ENCODE measurements around the gene SLC16A5.
"Not testable (repeated sequence)": the region's sequence is repeated elsewhere in the genome, so short reads cannot be mapped to it uniquely, and the experiment has no call there.

The SLC16A5 gene

GRCh38 chr17:75064040-75064439, 23.7 kb upstream of the SLC16A5 start:
- DNase-seq (ENCODE audit: low spot score): no peak

GRCh38 chr17:75064460-75064859, 23.3 kb upstream of the SLC16A5 start:
- DNase-seq (ENCODE audit: low spot score): no peak

GRCh38 chr17:75064867-75065561, 22.7 kb upstream of the SLC16A5 start:
- DNase-seq (ENCODE audit: low spot score): no peak

- no peak for DNase-seq (ENCODE audit: low spot score)
Observed at GRCh38 chr17:75065562-75066151, 22.1 kb upstream of the SLC16A5 start.

- DNase-seq (ENCODE audit: low spot score): no peak
Observed at GRCh38 chr17:75067856-75068255, 19.9 kb upstream of the SLC16A5 start.

GRCh38 chr17:75068750-75069149, 19.0 kb upstream of the SLC16A5 start:
- no peak for DNase-seq (ENCODE audit: low spot score)

- no peak for DNase-seq (ENCODE audit: low spot score)
Observed at GRCh38 chr17:75069783-75070182, 18.0 kb upstream of the SLC16A5 start.

- not testable (repeated sequence) for DNase-seq (ENCODE audit: low spot score)
Observed at GRCh38 chr17:75071478-75072271, 16.1 kb upstream of the SLC16A5 start.

- not testable (repeated sequence) for DNase-seq (ENCODE audit: low spot score)
Observed at GRCh38 chr17:75072909-75073308, 14.8 kb upstream of the SLC16A5 start.

GRCh38 chr17:75073618-75074047, 14.1 kb upstream of the SLC16A5 start:
- DNase-seq (ENCODE audit: low spot score): no peak

GRCh38 chr17:75074532-75074931, 13.2 kb upstream of the SLC16A5 start:
- no peak for DNase-seq (ENCODE audit: low spot score)

- DNase-seq (ENCODE audit: low spot score): no peak
Observed at GRCh38 chr17:75075597-75076336, 12.0 kb upstream of the SLC16A5 start.

GRCh38 chr17:75077072-75077495, 10.7 kb upstream of the SLC16A5 start:
- peak; percentile 79 for DNase-seq (ENCODE audit: low spot score)

- DNase-seq (ENCODE audit: low spot score): peak; percentile 47
Observed at GRCh38 chr17:75077496-75078283, 10.1 kb upstream of the SLC16A5 start.

- no peak for DNase-seq (ENCODE audit: low spot score)
Observed at GRCh38 chr17:75078284-75079022, 9.3 kb upstream of the SLC16A5 start.

GRCh38 chr17:75079023-75079373, 8.8 kb upstream of the SLC16A5 start:
- DNase-seq (ENCODE audit: low spot score): no peak

GRCh38 chr17:75081611-75082540, 5.9 kb upstream of the SLC16A5 start:
- no peak for DNase-seq (ENCODE audit: low spot score)

GRCh38 chr17:75082683-75083082, 5.1 kb upstream of the SLC16A5 start:
- no peak for DNase-seq (ENCODE audit: low spot score)

- DNase-seq (ENCODE audit: low spot score): peak; percentile 66
Observed at GRCh38 chr17:75084039-75084660, 3.6 kb upstream of the SLC16A5 start.

Data from HuH-7.5 (cell line).